HG02642 (cell line): ENCODE measurements around the gene FGGY.

ENCODE experiments used
- ATAC-seq: cut with Tn5 transposase; IDR thresholded peaks from one replicate; pipeline ENCODE4 v1.9.1; 2021; ENCODE audit warnings: mild to moderate bottlenecking; ENCODE audit not compliant: unreplicated experiment, poor library complexity

FGGY gene

GRCh38 chr1:59406437-59407164 lies 109.7 kb downstream of the FGGY start:
- ATAC-seq = no peak

GRCh38 chr1:59408608-59409240 lies 111.8 kb downstream of the FGGY start:
- ATAC-seq = no peak

GRCh38 chr1:59409549-59409948 lies 112.7 kb downstream of the FGGY start:
- no peak for ATAC-seq

GRCh38 chr1:59409986-59410385 lies 113.1 kb downstream of the FGGY start:
- ATAC-seq = no peak

- no peak for ATAC-seq
These were observed 113.6 kb downstream of the FGGY start for GRCh38 chr1:59410457-59410856.

- no peak for ATAC-seq
These were observed 114.3 kb downstream of the FGGY start for GRCh38 chr1:59411147-59411546.

- ATAC-seq = no peak
These were observed 115.9 kb downstream of the FGGY start for GRCh38 chr1:59412718-59413326.

GRCh38 chr1:59413327-59413720 lies 116.4 kb downstream of the FGGY start:
- ATAC-seq = no peak

GRCh38 chr1:59414406-59415133 lies 117.7 kb downstream of the FGGY start:
- no peak for ATAC-seq

GRCh38 chr1:59415286-59415850 lies 118.5 kb downstream of the FGGY start:
- no peak for ATAC-seq

- ATAC-seq = no peak
These were observed 119.0 kb downstream of the FGGY start for GRCh38 chr1:59415881-59416280.

GRCh38 chr1:59417406-59417805 lies 120.5 kb downstream of the FGGY start:
- no peak for ATAC-seq

GRCh38 chr1:59418363-59419144 lies 121.7 kb downstream of the FGGY start:
- no peak for ATAC-seq

- ATAC-seq = no peak
These were observed 122.7 kb downstream of the FGGY start for GRCh38 chr1:59419361-59420140.

- no peak for ATAC-seq
These were observed 124.5 kb downstream of the FGGY start for GRCh38 chr1:59421232-59421920.

GRCh38 chr1:59422921-59423575 lies 126.2 kb downstream of the FGGY start:
- no peak for ATAC-seq

GRCh38 chr1:59427155-59427554 lies 130.3 kb downstream of the FGGY start:
- no peak for ATAC-seq

- ATAC-seq = no peak
These were observed 130.9 kb downstream of the FGGY start for GRCh38 chr1:59427784-59428183.
